Nephron (organoid): Measurements from ENCODE around the gene PRKAR2B.
A peak's percentile ranks its signal among the peaks of the same experiment; 100 is the strongest.

Source experiments
- H3K27ac Mint-ChIP-seq, 3 experiments: 2 replicates each; pipeline ENCODE4 v1.8.0; 2020; ENCODE audit warnings: mixed read lengths in 3 of 3, mild to moderate bottlenecking in 2 of 3, moderate library complexity in 1 of 3
- H3K27me3 Mint-ChIP-seq: 2 replicates; pipeline ENCODE4 v1.8.0; 2021; ENCODE audit warnings: low read depth, mild to moderate bottlenecking, moderate library complexity, mixed read lengths
- H3K36me3 Mint-ChIP-seq: 2 replicates; pipeline ENCODE4 v1.8.0; 2020; ENCODE audit warnings: low read depth, mixed read lengths
- H3K4me1 Mint-ChIP-seq: 2 replicates; pipeline ENCODE4 v1.8.0; 2020; ENCODE audit warnings: mixed read lengths
- H3K4me3 Mint-ChIP-seq, 3 experiments: 2 replicates each; pipeline ENCODE4 v1.8.0; 2020; ENCODE audit warnings: mild to moderate bottlenecking in 3 of 3, mixed read lengths in 3 of 3, moderate library complexity in 2 of 3
- H3K9me3 Mint-ChIP-seq: 2 replicates; pipeline ENCODE4 v1.8.0; 2020; ENCODE audit warnings: mixed read lengths
- CTCF ChIP-seq, 3 experiments: fragments of 200-600 bp; sonication (generic); IDR thresholded peaks; one replicate each; pipeline ENCODE4 v1.5.0; 2021; ENCODE audit warnings: antibody characterized with exemption in 3 of 3; ENCODE audit not compliant: unreplicated experiment in 3 of 3

PRKAR2B gene

GRCh38 chr7:107029061-107029763, 15.3 kb upstream of the PRKAR2B start:
- no peaks in the 10 kb centered on the region for H3K27me3 Mint-ChIP-seq
- no peak for TF ChIP-seq CTCF (IDR thresholded peaks at IDR 0.05; ENCODE audit: unreplicated experiment in 3 of 3)
- peak overlapping the region in 2 of 3 experiments; percentile 20 to 73 for H3K27ac Mint-ChIP-seq
- no peaks in the 10 kb centered on the region for H3K36me3 Mint-ChIP-seq
- H3K4me3 Mint-ChIP-seq: no peak overlapping the region
- H3K9me3 Mint-ChIP-seq: peaks cover 2% of the 10 kb centered on the region
- H3K4me1 Mint-ChIP-seq: peaks cover 28% of the 10 kb centered on the region

- Mint-ChIP-seq H3K9me3 (no peaks in the 10 kb centered on the region), H3K4me3 (no peak overlapping the region), H3K27me3 (no peaks in the 10 kb centered on the region), H3K36me3 (no peaks in the 10 kb centered on the region), H3K4me1 (peaks cover 28% of the 10 kb centered on the region), H3K27ac (peak overlapping the region; percentile 20 to 74 (median 73))
- TF ChIP-seq CTCF (IDR thresholded peaks at IDR 0.05; ENCODE audit: unreplicated experiment in 3 of 3): no peak
Observed at GRCh38 chr7:107029764-107030286, 14.7 kb upstream of the PRKAR2B start.

GRCh38 chr7:107032050-107032449, 12.5 kb upstream of the PRKAR2B start:
- Mint-ChIP-seq H3K27me3 (no peaks in the 10 kb centered on the region), H3K27ac (no peak overlapping the region), H3K36me3 (no peaks in the 10 kb centered on the region), H3K9me3 (peaks cover 10% of the 10 kb centered on the region), H3K4me1 (peaks cover 16% of the 10 kb centered on the region), H3K4me3 (no peak overlapping the region)
- no peak for TF ChIP-seq CTCF (IDR thresholded peaks at IDR 0.05; ENCODE audit: unreplicated experiment in 3 of 3)

- Mint-ChIP-seq H3K4me3 (no peak overlapping the region), H3K27ac (no peak overlapping the region), H3K9me3 (peaks cover 10% of the 10 kb centered on the region), H3K36me3 (no peaks in the 10 kb centered on the region), H3K27me3 (no peaks in the 10 kb centered on the region), H3K4me1 (peaks cover 14% of the 10 kb centered on the region)
- no peak for TF ChIP-seq CTCF (IDR thresholded peaks at IDR 0.05; ENCODE audit: unreplicated experiment in 3 of 3)
Observed at GRCh38 chr7:107032720-107033438, 11.6 kb upstream of the PRKAR2B start.

- H3K27ac Mint-ChIP-seq: no peak overlapping the region
Observed at GRCh38 chr7:107034553-107034952, 10.0 kb upstream of the PRKAR2B start.

More at GRCh38 chr7:107034553-107034952, 10.0 kb upstream of the PRKAR2B start:
- Mint-ChIP-seq H3K9me3 (peaks cover 10% of the 10 kb centered on the region), H3K4me3 (no peak overlapping the region), H3K4me1 (peaks cover 6% of the 10 kb centered on the region), H3K27me3 (no peaks in the 10 kb centered on the region), H3K36me3 (no peaks in the 10 kb centered on the region)
- TF ChIP-seq CTCF (IDR thresholded peaks at IDR 0.05; ENCODE audit: unreplicated experiment in 3 of 3): no peak
